Stimulated activated CD8-positive, alpha-beta memory T cell treated with anti-CD3 and anti-CD28 coated beads, Interleukin-15, amount 100 ng/mL, for 24 hours (primary cell): Measurements from ENCODE around the gene GNL3L.
"Not testable (repeated sequence)": the region's sequence is repeated elsewhere in the genome, so short reads cannot be mapped to it uniquely, and the experiment has no call there.

ENCODE experiments used
- DNase-seq: peaks from one replicate; pipeline ENCODE4 v3.0.0-alpha.2; 2020; ENCODE audit warnings: low read depth

The GNL3L gene

GRCh38 chrX:54529552-54530356 lies at the start of gene GNL3L:
Gene GNL3L, plus strand, starts transcription at chrX:54530219. Its CDS starts 2,348 bp downstream, at chrX:54532567.
- peak; percentile 40 for DNase-seq

DNA sequence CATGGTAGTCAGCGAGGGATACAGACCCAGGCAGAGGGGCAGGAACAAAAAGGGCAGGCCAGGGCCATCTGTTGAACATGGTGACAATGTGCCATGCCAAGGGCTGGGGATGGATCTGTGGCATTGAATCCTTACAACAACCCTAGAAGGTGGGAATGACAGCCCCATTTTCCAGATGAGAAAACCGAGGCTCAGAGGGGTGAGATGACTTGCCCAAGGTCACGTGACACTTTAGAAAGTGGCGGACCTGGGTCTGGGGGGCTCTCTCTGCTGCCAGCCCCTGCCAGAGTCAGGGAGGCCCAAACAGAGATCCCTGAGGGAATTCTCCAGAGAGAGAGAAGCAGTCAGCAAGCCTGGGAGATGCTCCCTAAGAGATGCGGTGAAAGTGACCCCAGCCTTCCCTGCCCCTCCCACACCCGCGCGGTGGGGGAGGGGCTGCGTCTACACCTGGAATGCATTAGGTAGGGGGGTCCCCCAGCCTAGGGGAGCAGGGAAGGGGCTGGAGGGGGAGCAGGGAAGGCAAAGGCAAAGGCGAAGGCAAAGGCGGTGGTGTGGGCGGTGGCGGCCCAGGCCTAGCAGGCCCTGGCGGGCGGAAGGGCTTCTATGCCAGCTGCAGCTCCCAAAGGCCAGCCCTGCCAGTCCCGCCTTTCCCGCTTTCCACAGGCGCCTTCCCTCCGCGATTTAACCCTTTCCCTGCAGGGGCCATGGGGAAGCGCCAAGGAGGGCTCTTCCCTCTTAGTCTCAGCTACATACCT lies 47.0 kb upstream of the GNL3L start:
- DNase-seq, result no peak

- DNase-seq, result no peak
These were observed 46.1 kb upstream of the GNL3L start for GRCh38 chrX:54483946-54484345.

GRCh38 chrX:54484666-54485065 lies 45.4 kb upstream of the GNL3L start:
- DNase-seq, result no peak

GRCh38 chrX:54489819-54490218 lies 40.2 kb upstream of the GNL3L start:
- DNase-seq, result not testable (repeated sequence)

DNA sequence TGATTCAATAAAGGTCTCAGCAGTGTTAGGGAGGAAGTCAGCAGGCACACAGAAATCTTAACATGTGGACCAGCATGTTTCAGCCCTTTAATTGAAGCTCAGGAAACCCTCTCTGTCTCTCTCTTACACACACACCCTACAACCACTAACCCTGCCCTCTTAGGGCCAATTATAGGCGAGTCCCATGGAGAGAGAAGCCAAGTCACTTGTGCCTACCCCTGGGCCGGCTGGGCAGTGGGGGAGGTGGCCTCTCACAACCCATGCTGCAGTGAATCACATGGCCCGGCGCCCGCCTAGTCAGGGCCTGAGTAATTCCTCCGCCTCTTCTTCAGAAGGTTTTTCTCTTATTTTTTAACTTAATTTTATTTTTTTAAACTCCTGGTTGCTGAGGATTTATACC lies 37.7 kb upstream of the GNL3L start:
- no peak for DNase-seq

- DNase-seq, result no peak
These were observed 35.6 kb upstream of the GNL3L start for GRCh38 chrX:54494166-54494988.

GRCh38 chrX:54494989-54495813 lies 34.8 kb upstream of the GNL3L start:
- DNase-seq, result no peak

GRCh38 chrX:54495814-54496516 lies 34.1 kb upstream of the GNL3L start, which contains the start of gene FGD1:
Gene FGD1, minus strand, starts transcription at chrX:54496234. Its CDS starts 802 bp downstream, at chrX:54495432.
- DNase-seq, result no peak

GRCh38 chrX:54496517-54496852 lies 33.5 kb upstream of the GNL3L start:
- no peak for DNase-seq

DNA sequence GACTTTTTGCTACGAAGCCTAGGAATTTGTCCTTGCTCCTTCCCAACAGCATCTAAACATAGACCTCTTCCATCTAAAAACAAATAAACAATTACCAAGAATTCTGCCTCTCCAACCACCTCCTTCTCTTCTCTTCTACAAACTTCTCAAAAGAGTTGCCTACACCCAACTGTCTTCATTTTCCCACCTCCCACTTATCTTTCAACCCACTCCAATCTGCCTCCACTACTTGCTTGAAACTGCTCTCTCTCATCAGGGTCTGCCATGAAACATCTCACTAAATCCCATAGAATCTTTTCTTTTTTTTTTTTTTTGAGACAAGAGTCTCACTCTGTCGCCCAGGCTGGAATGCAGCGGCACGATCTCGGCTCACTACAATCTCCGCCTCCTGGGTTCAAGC lies 33.1 kb upstream of the GNL3L start:
- no peak for DNase-seq

- DNase-seq, result no peak
These were observed 20.6 kb upstream of the GNL3L start for GRCh38 chrX:54509400-54509799.

GRCh38 chrX:54529151-54529550 lies 868 bp upstream of the GNL3L start:
- DNase-seq, result no peak

GRCh38 chrX:54530357-54530900 lies 410 bp downstream of the GNL3L start:
- DNase-seq, result no peak

- no peak for DNase-seq
These were observed 4.3 kb downstream of the GNL3L start for GRCh38 chrX:54534271-54534670.

DNA sequence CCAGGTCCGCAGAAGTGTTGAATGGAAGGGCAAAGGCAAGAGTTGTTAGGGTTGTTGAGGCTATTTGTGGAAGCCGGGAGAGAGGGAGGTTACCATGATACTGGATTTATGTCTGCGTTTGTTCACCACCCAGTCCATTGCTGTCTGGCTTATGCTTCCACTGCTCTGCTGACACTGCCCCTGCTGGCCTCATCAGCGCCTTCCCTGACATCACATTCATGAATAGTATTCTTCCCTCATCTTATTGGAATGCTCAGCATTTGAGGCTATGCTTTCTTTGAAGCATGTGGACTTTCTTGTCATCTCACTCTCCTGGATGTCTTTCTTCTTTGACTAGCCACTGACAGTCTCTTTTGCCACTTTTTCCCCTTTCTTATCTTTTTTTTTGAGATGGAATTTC lies 10.3 kb downstream of the GNL3L start:
- DNase-seq, result no peak

- not testable (repeated sequence) for DNase-seq
These were observed 12.2 kb downstream of the GNL3L start for GRCh38 chrX:54542239-54542638.

GRCh38 chrX:54550821-54551220 lies 20.8 kb downstream of the GNL3L start:
- DNase-seq, result no peak

DNA sequence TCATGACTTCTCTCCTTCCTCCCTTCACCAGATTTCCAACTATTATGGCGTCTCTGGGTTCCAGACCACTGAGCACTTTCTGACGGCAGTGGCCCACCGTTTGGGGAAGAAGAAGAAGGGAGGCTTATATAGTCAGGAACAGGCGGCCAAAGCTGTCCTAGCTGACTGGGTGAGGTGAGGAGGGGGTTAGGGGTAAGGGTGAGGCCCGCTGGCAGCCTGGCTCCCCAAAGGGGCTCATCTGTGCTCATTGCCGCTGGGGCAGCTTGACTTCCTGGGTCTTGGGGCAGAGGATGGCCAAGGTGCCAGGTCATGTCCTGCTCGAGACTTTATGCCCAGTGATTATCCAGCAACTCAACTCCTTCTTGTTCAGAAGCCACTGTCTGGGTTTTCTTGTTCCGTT lies 21.8 kb downstream of the GNL3L start:
- no peak for DNase-seq

DNA sequence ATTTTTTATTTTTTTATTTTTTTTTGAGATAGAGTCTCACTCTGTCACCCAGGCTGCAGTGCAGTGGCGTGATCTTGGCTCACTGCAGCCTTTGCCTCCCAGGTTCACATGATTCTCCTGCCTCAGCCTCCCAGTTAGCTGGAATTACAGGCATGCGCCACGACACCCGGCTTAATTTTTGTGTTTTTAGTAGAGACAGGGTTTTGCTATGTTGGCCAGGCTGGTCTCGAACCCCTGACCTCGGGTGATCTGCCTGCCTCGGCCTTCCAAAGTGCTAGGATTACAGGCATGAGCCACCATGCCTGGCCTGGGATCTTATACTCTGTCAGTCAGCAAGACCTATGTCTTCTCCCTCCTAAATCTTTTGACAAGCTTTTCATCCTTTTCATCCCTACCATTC lies 25.0 kb downstream of the GNL3L start:
- not testable (repeated sequence) for DNase-seq

DNA sequence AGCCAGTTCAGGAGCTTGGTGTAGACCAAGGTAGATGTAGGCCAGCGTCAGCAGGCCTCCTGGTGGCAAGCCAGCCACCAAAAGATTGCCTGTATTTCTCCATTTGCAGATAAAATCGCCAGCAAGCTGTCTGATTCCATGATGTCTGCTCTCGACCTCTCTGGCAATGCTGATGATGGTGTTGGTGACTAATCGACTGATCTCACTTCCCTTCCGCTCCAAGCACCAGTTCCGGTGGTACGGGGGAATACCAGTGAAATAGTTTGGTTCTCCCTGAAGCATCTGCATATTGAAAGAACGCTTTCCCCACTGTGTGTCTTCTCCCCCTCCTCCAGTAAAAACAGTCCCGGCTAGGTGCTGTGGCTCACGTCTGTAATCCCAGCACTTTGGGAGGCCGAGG lies 30.4 kb downstream of the GNL3L start:
- DNase-seq, result no peak
